GM12865 (cell line): Measurements from ENCODE around the gene CLRN2.

Experiments
- DNase-seq: peaks from one replicate; pipeline ENCODE4 v3.0.0; 2010; ENCODE audit warnings: low read depth
- H3K4me3 ChIP-seq: 2 replicates; pipeline ENCODE4 v1.5.1; 2011; ENCODE audit warnings: mild to moderate bottlenecking, low read depth, low read length, control low read depth
- TF ChIP-seq, protein P1 (sequence below): IDR thresholded peaks from 2 replicates; pipeline ENCODE4 v1.5.1; 2011; ENCODE audit warnings: low read length, control low read depth, low read depth, inconsistent platforms; ENCODE audit not compliant: insufficient read depth; ENCODE audit errors: missing control alignments

The CLRN2 gene, protein sequence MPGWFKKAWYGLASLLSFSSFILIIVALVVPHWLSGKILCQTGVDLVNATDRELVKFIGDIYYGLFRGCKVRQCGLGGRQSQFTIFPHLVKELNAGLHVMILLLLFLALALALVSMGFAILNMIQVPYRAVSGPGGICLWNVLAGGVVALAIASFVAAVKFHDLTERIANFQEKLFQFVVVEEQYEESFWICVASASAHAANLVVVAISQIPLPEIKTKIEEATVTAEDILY

DNA sequence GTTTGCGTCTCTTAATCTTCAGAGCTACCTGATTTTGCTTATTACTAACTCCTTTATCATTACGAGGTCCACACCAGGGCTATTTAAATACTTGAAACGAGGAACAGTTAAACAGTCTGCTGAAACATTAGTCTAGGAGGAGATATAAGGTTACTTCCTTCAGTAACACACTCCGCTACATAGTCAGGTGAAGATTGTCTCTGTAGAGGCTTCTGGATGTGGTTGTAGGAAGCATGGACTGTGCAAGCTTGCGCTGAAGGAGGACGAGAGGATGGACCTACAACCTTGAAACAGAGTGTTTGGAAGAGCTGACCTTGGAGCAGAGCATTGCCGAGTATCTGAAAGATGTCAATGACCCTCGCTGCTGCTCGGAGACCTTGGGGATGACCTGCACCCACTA is at the start of gene CLRN2:
Gene CLRN2 (plus strand): TSS at position 301 of the 400 bp plus-strand sequence. CDS start 102 bp downstream, outside the sequence.
- no peak within 1 kb of the TSS for H3K4me3 ChIP-seq
- TF ChIP-seq, protein P1, sequence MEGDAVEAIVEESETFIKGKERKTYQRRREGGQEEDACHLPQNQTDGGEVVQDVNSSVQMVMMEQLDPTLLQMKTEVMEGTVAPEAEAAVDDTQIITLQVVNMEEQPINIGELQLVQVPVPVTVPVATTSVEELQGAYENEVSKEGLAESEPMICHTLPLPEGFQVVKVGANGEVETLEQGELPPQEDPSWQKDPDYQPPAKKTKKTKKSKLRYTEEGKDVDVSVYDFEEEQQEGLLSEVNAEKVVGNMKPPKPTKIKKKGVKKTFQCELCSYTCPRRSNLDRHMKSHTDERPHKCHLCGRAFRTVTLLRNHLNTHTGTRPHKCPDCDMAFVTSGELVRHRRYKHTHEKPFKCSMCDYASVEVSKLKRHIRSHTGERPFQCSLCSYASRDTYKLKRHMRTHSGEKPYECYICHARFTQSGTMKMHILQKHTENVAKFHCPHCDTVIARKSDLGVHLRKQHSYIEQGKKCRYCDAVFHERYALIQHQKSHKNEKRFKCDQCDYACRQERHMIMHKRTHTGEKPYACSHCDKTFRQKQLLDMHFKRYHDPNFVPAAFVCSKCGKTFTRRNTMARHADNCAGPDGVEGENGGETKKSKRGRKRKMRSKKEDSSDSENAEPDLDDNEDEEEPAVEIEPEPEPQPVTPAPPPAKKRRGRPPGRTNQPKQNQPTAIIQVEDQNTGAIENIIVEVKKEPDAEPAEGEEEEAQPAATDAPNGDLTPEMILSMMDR = no peak
- DNase-seq = no peak

DNA sequence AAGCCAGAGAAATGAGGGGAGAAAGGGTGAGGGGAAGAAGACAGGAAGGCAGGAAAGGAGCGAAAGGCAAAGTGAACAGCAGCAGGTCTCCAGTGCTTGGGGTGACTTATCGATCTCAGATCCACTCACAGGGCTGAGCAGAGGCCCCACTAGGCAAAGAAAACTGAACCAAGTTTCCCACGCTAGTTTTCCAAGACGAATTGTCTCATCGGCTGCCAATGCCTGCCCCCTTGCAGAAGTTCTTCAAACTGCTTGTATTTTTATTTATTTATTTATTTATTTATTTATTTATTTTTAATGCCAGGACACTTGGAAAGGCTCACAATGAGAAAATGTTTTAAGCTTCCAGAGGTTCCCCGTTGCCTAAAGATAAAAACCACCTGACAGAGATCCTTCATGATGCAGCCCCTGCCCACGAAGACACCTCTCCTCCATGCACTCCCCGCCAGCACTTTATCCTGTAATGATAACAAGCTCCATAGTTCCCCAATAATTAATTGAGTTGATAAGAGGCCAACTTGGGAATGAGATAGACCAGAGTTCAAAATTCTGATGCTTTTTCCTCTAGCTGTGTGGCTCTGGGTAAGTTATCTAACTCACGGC is 46.2 kb upstream of the CLRN2 start:
- peak; percentile 41 for DNase-seq
- no peak overlapping the region for H3K4me3 ChIP-seq
- TF ChIP-seq, protein P1 = peak; percentile 20

DNA sequence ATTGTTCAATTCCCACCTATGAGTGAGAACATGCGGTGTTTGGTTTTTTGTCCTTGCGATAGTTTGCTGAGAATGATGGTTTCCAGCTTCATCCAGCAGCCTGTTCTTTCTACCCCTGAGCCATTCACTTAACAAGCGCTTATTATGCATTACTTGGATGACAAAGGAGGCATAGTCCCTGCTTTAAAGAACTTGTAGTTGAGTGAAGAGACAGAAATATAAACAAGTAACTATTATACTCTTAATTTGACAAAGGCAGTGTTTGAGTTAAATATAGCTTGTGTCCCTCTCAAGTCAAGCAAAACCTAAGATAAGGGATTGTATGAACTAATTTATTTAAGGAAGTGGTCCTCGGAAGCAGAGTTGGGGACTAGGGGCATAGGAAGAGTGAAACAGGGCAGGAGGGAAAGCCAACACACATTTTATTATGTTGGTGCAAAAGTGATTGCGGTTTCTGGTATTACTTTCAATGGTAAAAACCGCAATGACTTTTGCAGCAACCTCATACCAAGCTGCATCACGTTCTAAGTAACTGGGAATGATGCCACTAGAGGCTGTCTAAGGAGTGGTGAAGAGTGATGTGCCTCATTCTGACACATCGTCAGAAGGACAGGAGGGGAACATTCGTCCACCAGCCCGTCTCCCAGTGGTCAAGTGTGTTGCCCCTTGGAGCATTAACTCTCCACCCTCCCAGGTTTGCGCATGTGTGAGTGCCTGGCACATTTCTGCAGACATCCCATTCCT is 44.9 kb upstream of the CLRN2 start:
- TF ChIP-seq, protein P1 = no peak
- DNase-seq = no peak
- H3K4me3 ChIP-seq = no peak overlapping the region

DNA sequence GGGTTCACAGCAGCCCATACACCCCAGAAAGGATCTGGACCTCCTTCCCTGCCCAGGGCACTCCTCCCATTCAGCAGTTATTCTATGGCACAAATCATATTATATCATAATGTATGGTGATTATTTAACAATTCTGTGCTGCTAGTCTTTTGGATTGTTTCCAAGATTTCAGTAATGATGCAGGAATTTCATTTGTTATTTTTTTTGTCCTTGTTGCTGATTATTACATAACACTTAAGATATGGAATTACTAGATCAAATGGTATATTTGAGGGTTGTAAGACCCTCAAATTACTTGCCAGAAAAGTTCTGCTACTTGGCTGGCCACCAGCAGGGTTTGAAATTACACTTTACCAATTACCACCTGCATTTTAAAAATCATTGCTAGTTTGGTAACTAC is 39.5 kb upstream of the CLRN2 start:
- no peak overlapping the region for H3K4me3 ChIP-seq
- no peak for DNase-seq
- TF ChIP-seq, protein P1 = no peak

DNA sequence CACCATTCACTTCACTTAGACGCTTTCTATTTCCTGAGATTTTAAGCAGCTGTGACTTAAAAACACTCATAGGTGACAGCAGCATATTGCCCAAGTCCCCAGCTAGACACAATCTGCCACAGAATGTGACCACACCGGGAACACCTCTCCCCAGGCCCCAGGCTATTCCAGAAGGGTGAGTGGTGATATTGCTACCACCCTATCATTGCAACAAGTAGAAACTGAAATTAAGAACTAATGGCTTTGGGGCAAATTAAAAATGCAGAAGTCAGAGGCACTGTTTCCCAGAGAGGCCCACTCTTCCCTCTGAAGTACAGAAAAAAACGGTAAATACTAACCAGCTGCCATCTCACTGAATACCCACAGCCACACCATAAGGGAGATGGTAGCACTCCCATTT is 38.1 kb upstream of the CLRN2 start:
- no peak overlapping the region for H3K4me3 ChIP-seq
- TF ChIP-seq, protein P1 = no peak
- no peak for DNase-seq

DNA sequence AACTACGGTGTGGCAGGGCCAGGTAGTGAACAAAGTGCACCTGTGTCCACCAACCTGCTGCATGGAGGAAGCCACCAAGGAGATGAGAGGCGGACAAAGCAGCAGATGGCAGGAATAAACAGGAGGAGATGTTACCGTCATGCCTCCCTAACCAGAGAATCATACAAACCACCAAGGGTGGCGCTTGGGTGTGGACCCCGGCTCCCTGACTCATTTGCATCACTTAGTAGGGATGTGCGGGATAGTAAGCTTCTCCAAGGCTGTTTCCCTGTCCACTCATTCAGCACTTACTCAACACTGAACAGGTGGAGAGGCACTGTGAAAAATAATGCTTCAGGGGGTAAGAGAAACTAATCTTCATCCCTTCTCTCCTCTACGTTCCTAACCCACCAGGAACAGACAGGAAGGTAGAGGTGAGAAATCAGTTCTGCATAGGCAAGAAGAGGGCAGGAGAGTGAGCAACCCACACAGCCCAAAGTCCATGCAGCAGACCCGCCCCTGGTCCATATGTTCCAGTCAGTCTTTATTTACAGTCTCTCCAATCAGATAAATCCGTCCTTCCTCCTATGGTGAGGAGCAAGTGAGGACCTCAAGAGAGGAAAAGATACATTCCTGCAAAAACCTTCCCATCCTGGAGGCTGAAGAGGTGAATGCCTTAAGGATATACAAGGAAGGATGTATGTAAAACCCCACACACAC is 37.0 kb upstream of the CLRN2 start:
- TF ChIP-seq, protein P1 = no peak
- no peak overlapping the region for H3K4me3 ChIP-seq
- DNase-seq = no peak
